NOMO-1 (cell line): ENCODE measurements around the gene TM4SF1.
A peak's percentile ranks its signal among the peaks of the same experiment; 100 is the strongest.

Source experiments
- DNase-seq, 2 experiments: peaks; one replicate each; lab custom pipeline; 2025; ENCODE audit not compliant: unreplicated experiment in 2 of 2; lab: John Stamatoyannopoulos, UW

The TM4SF1 gene, protein sequence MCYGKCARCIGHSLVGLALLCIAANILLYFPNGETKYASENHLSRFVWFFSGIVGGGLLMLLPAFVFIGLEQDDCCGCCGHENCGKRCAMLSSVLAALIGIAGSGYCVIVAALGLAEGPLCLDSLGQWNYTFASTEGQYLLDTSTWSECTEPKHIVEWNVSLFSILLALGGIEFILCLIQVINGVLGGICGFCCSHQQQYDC

DNA sequence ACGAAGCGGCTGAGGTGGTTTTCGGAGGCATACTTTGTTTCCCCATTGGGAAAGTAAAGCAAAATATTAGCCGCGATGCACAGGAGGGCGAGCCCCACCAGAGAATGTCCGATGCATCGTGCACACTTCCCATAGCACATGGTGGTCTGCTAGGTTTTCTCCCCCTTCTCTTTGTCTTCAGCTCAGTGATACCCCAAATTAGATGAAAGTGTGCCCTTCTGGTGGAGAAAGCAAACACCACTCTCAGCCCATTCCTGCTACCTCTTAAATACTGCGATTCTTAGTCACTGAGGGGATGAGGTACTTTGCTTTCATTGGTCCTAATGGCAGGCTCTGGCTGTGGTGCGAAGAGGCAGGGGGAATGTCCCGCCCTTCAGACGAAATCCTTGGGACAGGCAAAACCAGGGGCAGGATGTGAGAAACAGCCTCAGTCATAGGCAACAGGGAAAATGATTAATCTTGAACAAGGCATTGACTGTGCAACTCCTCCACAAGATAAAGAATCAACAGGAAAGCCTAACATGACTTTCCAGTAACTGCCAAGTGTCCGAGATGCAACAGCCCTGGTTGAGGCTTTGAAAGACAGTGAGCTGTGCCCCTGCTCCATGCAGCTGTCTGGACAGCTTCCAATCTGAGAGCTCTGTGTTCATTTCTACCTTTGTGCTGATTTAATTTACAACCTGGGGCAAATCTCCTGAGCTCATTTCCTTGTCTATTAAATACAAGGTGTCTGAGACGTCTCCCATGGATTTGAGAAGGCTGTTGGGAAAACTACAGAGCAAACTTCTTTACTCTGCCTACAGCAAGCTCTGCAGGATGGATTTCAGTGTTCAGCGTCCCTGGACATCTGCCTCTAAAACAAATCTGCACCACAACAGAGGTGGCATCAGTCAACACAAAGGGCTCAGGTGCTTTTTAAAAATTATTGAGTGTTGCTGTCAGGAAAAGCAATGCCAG lies at the start of gene TM4SF1:
TSS of gene TM4SF1 (minus strand) at position 242 of the 957 bp plus-strand sequence. CDS start at position 140, 102 bp downstream.
- DNase-seq: no peak

DNA sequence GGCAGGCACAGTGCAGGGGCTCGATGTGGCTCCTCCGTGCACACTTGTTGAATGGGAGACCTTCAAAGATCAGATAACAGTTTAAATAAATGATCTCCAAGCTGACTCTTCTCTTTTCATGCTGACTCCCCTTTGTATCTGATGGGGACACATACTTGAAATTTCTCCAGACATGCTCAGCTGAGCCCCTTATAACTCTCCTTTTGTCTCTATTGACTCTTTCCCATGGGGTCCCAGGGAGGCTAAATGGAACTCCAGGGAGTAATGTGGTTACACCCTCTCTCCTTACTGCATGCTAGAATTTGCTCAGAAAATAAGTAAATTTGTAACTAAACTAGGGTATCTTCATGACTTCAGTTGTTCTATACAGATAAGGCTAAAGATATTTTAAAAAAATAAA lies 48.9 kb upstream of the TM4SF1 start:
- no peak for DNase-seq

GRCh38 chr3:149424918-149425317 lies 47.5 kb upstream of the TM4SF1 start:
- DNase-seq: no peak

DNA sequence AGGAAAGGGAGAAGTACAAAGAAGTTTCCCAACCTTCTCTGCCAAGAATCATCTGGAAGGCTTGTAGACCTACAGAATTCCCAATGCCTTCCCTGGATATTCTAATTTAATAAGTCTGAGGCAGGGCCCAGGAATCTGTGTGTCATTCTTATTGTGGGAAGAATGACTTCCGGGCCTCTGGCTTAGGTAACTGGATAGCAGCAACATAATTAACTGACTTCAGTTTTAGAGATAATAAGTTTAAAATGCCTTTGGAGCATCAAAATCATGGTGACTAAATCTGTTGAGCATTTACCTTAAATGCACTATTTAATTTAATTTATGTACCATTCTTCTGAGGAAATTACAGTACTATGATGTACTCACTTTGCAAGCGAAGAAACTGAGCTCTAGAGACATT lies 44.3 kb upstream of the TM4SF1 start:
- DNase-seq: no peak

DNA sequence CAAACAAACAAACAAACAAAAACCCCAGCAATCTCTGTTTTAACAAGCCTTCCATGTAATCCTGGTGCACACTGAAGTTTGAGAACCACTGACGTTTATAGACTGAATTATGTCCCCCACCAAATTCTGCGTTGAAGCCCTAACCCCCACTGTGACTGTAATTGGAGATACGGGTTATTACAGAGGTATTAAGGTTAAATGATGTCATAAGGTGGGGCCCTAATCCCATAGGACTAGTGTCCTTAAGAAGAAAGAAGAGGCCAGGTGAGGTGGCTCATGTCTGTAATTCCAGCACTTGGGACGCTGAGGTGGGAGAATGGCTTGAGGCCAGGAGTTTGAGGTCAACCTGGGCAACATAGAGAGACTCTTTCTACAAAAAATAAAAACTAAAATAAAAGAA lies 42.4 kb upstream of the TM4SF1 start:
- DNase-seq: no peak

DNA sequence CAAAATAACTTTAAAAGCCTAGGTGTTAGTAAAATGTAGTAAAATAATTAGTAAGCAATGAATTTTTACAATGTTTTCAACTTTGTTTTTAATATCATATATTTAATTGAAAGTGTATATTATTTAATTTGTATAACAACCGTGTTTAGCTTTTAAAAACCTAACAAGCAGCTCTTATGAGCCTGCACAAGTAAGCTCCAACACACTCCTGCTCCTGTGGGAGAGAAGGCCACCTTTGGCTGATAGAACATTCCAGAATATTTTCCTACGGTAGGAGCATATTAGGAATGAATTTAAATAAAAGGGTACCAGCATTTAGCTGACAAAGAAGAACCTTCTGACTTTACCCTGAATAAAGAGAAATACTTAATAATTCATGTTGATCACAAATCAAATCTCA lies 40.3 kb upstream of the TM4SF1 start:
- no peak for DNase-seq

- peak in 1 of 2 experiments; percentile 17 for DNase-seq
Measured at GRCh38 chr3:149417174-149417573, 39.7 kb upstream of the TM4SF1 start.

DNA sequence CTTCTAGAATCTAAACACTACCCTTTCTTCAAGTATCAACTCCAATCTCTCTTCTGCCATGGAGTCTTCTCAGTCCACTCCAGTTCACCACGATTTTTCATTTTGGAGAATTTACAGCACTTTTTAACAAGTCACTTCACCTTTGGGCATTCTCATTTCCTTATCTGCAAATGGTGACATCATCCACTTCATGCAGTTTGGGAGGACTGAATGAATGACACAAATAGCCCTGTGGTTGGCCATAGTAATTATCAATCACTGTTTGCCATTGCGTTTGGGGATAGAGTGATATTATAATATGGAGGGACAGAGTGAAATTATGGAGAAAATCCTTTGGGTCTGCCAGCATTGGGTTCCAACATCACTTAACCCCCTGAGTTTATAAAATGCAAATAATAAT lies 38.0 kb upstream of the TM4SF1 start:
- peak; percentile 48 to 85 for DNase-seq

- no peak for DNase-seq
Measured at GRCh38 chr3:149414557-149415231, 37.2 kb upstream of the TM4SF1 start.

GRCh38 chr3:149411583-149411982 lies 34.1 kb upstream of the TM4SF1 start:
- DNase-seq: no peak

DNA sequence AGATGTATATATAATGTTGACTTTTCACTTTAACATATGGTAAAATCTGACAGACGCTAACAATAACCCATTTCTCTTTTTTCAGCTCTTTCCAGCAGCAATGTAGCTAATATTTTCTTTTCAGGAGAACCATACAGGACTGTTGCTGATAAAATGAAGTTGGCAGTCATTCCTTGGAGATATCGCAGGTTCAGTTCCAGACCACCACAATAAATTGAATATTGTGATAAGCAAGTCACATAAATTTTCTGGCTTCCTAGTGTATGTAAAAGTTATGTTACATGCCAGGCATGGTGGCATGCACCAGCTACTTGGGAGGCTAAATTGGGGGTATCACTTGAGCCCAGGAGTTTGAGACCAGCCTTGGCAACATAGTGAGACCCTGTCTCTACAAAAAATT lies 31.9 kb upstream of the TM4SF1 start:
- DNase-seq: no peak

GRCh38 chr3:149407898-149408297 lies 30.4 kb upstream of the TM4SF1 start:
- DNase-seq: no peak

- DNase-seq: no peak
Measured at GRCh38 chr3:149406244-149406752, 28.8 kb upstream of the TM4SF1 start.

- DNase-seq: no peak
Measured at GRCh38 chr3:149403443-149403842, 26.0 kb upstream of the TM4SF1 start.

- no peak for DNase-seq
Measured at GRCh38 chr3:149402481-149402880, 25.0 kb upstream of the TM4SF1 start.

- no peak for DNase-seq
Measured at GRCh38 chr3:149401926-149402310, 24.5 kb upstream of the TM4SF1 start.

DNA sequence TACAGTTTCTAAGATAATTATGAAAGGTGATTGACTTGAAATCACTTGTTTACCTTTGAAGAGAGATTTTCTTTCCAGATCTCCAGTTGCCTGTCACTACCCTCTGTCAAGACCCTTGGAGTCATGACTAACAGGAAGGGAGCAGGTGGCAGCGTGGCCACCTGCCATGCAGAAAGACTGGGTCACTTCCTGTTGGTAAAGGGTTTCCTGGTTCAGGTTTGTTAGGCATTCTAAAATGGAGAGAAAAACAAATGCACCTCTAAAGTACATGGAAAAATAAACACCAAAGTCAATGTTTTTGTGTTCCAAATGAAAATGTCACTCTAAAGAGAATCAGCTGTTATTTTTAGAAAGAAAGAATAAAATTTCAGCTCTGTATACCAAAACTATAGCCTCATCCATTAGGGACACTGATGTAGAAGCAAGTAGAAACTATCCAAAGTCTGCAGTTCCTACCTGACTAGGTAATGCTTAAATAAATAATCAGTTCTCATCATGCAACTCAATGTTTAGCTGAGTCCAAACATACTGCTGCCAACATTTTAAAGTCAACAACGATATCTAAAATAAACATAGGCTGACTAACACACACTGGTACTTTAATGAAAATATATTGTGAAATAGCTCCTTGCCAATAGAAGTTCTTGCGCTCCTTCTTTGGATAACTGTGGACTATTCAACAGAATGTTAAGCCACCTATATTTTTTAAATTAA lies 23.9 kb upstream of the TM4SF1 start:
- no peak for DNase-seq

GRCh38 chr3:149400645-149401044 lies 23.2 kb upstream of the TM4SF1 start:
- no peak for DNase-seq

- DNase-seq: no peak
Measured at GRCh38 chr3:149398296-149398695, 20.8 kb upstream of the TM4SF1 start.

- no peak for DNase-seq
Measured at GRCh38 chr3:149397528-149397927, 20.1 kb upstream of the TM4SF1 start.

GRCh38 chr3:149396476-149396875 lies 19.0 kb upstream of the TM4SF1 start:
- DNase-seq: no peak
